ENCODE data around the gene MTREX. TPM values are rescaled to one million over a fixed set of nuclear protein-coding genes. Genes with fewer than 3 reads are reported as not detected.
A peak's percentile ranks its signal among the peaks of the same experiment; 100 is the strongest.

MTREX gene
- polyA plus RNA-seq, 2 of the 4 experiments (the other 2 are of a cell fraction), result 74.8 to 99.8 TPM

DNA sequence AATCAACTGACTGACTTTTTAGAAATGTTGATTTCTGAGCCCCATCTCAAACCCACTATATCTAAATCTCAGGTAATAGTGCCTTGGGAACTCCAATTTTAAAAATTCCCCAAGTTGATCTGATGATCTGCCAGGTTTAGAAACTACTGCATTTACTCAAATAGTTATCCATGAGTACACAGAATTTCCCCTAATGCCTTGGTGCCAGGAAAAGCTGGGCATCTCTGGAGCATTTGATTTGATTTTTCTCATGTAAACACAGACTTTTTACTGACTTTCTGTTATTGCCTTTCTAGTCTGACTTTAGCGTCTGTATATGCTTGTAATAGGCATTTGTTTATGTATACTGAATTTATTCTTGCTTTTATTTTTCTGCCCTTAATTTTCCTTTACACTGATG is 35.8 kb downstream of the MTREX start (continued):
- no peak for TF ChIP-seq HOXB13 (CRISPR knock-in tag; IDR thresholded peaks at IDR 0.05; ENCODE audit: low read depth)
- TF ChIP-seq MAFK (IDR thresholded peaks at IDR 0.05; ENCODE audit: partially characterized antibody), result no peak
- TF ChIP-seq CTCF (IDR thresholded peaks at IDR 0.05), result no peak

DNA sequence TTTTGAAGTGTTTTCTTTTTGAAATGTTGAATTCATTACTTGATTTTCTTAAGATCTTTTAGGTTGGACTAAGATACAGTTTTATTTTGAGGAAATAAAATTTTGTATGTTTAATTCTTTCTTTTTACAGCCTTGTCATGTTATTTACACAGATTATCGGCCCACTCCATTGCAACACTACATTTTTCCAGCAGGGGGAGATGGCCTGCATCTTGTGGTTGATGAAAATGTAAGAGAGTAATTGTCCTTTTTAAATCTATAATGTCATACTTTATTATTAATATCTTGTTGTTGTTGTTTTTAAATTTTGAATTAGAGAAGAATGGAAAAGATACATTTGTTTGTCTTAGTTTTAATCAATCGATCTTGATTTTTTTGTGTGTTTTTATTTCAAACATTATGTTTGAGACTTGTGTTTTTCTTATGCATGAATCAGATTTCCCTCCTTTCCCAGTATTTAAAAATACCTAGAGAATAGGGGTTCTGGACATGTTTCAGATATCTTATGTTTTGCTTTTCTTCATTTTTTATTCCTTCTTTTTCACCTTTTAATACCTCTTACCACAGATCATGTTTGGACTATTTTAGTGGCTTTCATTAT is 36.7 kb downstream of the MTREX start:
- peak in 1 of 2 experiments; percentile 62; a peak in 2 of 6 replicates for ATAC-seq
- no peak for FAIRE-seq
- TF ChIP-seq E2F6 (IDR thresholded peaks at IDR 0.05; ENCODE audit: borderline replicate concordance, low read depth) (no peak), RARB (CRISPR knock-in tag; IDR thresholded peaks at IDR 0.05) (no peak), RAD21 (conservative IDR thresholded peaks at IDR 0.05 in 1 of 2, IDR thresholded peaks at IDR 0.05 in 1 of 2) (peak; percentile 62 to 64), NR3C1 (IDR thresholded peaks at IDR 0.05) (no peak), NFE2L2 (conservative IDR thresholded peaks at IDR 0.05; ENCODE audit: low read length) (no peak), CBX2 (IDR thresholded peaks at IDR 0.05; ENCODE audit: borderline replicate concordance, low read depth) (no peak), BHLHE40 (IDR thresholded peaks at IDR 0.05; ENCODE audit: low read depth, low read length) (no peak), ATOH8 (CRISPR knock-in tag; IDR thresholded peaks at IDR 0.05; ENCODE audit: low read depth) (no peak), MAX (IDR thresholded peaks at IDR 0.05) (no peak), MAFK (IDR thresholded peaks at IDR 0.05; ENCODE audit: partially characterized antibody) (no peak), FOSB (CRISPR knock-in tag; IDR thresholded peaks at IDR 0.05) (no peak), SREBF2 (IDR thresholded peaks at IDR 0.05) (no peak), PHF8 (IDR thresholded peaks at IDR 0.05; ENCODE audit: borderline replicate concordance, low read depth) (no peak), KDM1A (IDR thresholded peaks at IDR 0.05; ENCODE audit: low read depth) (no peak), SMC3 (IDR thresholded peaks at IDR 0.05) (peak; percentile 82), CEBPB (IDR thresholded peaks at IDR 0.05) (peak in 1 of 2 experiments; percentile 35; a peak in 1 of 4 replicates), CTCF (IDR thresholded peaks at IDR 0.05) (peak; percentile 83)

DNA sequence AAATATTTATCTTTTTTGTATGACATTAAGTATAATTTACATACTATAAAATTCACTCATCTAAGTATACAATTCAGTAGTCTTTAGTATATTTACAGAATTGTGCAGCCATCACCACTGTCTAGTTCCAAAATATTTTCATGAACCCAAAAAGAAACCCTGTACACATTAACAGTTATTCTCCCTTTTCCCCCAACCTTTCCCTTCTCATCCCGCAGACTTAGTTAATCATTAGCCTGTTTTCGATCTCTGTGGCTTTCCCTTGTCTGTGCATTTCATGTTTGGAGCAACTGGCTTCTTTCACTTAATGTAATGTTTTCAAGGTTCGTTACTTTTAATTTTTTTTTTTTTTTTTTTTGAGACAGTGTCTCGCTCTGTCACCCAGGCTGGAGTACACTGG is 37.5 kb downstream of the MTREX start:
- ATAC-seq (no peak), FAIRE-seq (no peak), DNase-seq (ENCODE audit: low read depth in 1 of 2, low spot score in 1 of 2) (no peak)
- Histone ChIP-seq H3K4me3 (no peak overlapping the region), H3K9me3 (peaks cover 9% of the 10 kb centered on the region; the same call in 1 of the 3 replicates), H3K27ac (no peak overlapping the region), H3K4me1 (no peaks in the 10 kb centered on the region), H3K4me2 (no peak overlapping the region)
- ChIA-PET POLR2A (no interaction called here), CTCF (interaction anchor here (1.0 kb wide), 1 partner anchor 349 kb away, joined by 4 read pairs; no protein-coding TSS in a partner anchor)
- 83% methylated on average over 4 of the region's 4 CpGs for WGBS (ENCODE audit: missing lambda C conversion rate)
- TF ChIP-seq FOSB (CRISPR knock-in tag; IDR thresholded peaks at IDR 0.05) (no peak), ZNF302 (CRISPR knock-in tag; IDR thresholded peaks at IDR 0.05) (no peak), RNF2 (IDR thresholded peaks at IDR 0.05; ENCODE audit: borderline replicate concordance, low read depth) (no peak), CTCF (IDR thresholded peaks at IDR 0.05) (no peak), CEBPB (IDR thresholded peaks at IDR 0.05) (no peak), KDM5A (IDR thresholded peaks at IDR 0.05) (no peak), ELK1 (IDR thresholded peaks at IDR 0.05; ENCODE audit: low read depth, low read length) (no peak), RFX5 (IDR thresholded peaks at IDR 0.05) (no peak), HOXB5 (CRISPR knock-in tag; IDR thresholded peaks at IDR 0.05) (no peak), EHMT2 (IDR thresholded peaks at IDR 0.05; ENCODE audit: low read depth) (no peak)

More for the DNA sequence above, 36.7 kb downstream of the MTREX start:
- peak; percentile 21 to 71 for DNase-seq (ENCODE audit: low read depth in 1 of 2, low spot score in 1 of 2)
- ChIA-PET POLR2A (no interaction called here), CTCF (interaction anchor here (0.8 to 1.5 kb wide), 3 partner anchors 348 to 577 kb away, joined by 3 to 14 read pairs (median 4); no protein-coding TSS in a partner anchor)
- H3K9me3 ChIP-seq, result peaks cover 9% of the 10 kb centered on the region; the same call in 1 of the 3 replicates
- H3K27ac ChIP-seq, result no peak overlapping the region
- 8% methylated on average over 2 of the region's 2 CpGs for WGBS (ENCODE audit: missing lambda C conversion rate)
- no peak overlapping the region for H3K4me3 ChIP-seq
- no peak overlapping the region for H3K4me2 ChIP-seq
- no peaks in the 10 kb centered on the region for H3K4me1 ChIP-seq
